OCI-LY1 (cell line): ENCODE measurements around the gene AKT2.

Source experiments
- H2AFZ ChIP-seq: fragments of 200-600 bp; sonication (generic), shearing (Covaris generic); 2 replicates; pipeline ENCODE4 v1.6.0; 2014; ENCODE audit warnings: antibody characterized with exemption, mild to moderate bottlenecking, low read length
- H3F3A ChIP-seq: fragments of 200-600 bp; sonication (generic), shearing (Covaris generic); 2 replicates; pipeline ENCODE4 v1.6.0; 2014; ENCODE audit warnings: mild to moderate bottlenecking, antibody characterized with exemption, low read length, moderate library complexity; ENCODE audit not compliant: insufficient read depth
- H3K27ac ChIP-seq: fragments of 200-600 bp; sonication (generic); 2 replicates; pipeline ENCODE4 v1.5.1; 2014; ENCODE audit warnings: low read length, mixed run types, mild to moderate bottlenecking, low read depth; ENCODE audit not compliant: poor library complexity, severe bottlenecking
- H3K27me3 ChIP-seq: fragments of 200-600 bp; sonication (generic); 2 replicates; pipeline ENCODE4 v1.6.0; 2014; ENCODE audit warnings: antibody characterized with exemption, mild to moderate bottlenecking, low read length, moderate library complexity; ENCODE audit not compliant: insufficient read depth
- H3K36me3 ChIP-seq: fragments of 200-600 bp; sonication (generic); 2 replicates; pipeline ENCODE4 v1.6.1; 2014; ENCODE audit warnings: mild to moderate bottlenecking, antibody characterized with exemption, low read length, moderate library complexity, mixed read lengths; ENCODE audit not compliant: insufficient read depth
- H3K4me1 ChIP-seq: fragments of 200-600 bp; sonication (generic); 2 replicates; pipeline ENCODE4 v1.5.1; 2014; ENCODE audit warnings: mild to moderate bottlenecking, low read length, moderate library complexity; ENCODE audit not compliant: insufficient read depth, severe bottlenecking
- H3K4me2 ChIP-seq: fragments of 200-600 bp; sonication (generic), shearing (Covaris generic); 2 replicates; pipeline ENCODE4 v1.6.1; 2014; ENCODE audit warnings: low read length
- H3K4me3 ChIP-seq: fragments of 200-600 bp; sonication (generic); 2 replicates; pipeline ENCODE4 v1.5.1; 2014; ENCODE audit warnings: low read length, low read depth, mild to moderate bottlenecking, mixed read lengths; ENCODE audit not compliant: poor library complexity, severe bottlenecking
- H3K79me2 ChIP-seq: fragments of 200-600 bp; shearing (Covaris generic); 2 replicates; pipeline ENCODE4 v1.6.1; 2016; ENCODE audit warnings: mixed run types, low read length, mixed read lengths; ENCODE audit not compliant: insufficient read depth
- H3K9ac ChIP-seq: fragments of 200-600 bp; sonication (generic), shearing (Covaris generic); 2 replicates; pipeline ENCODE4 v1.6.1; 2014; ENCODE audit warnings: mild to moderate bottlenecking, low read length, mixed read lengths
- H3K9me2 ChIP-seq: fragments of 200-600 bp; sonication (generic), shearing (Covaris generic); 2 replicates; pipeline ENCODE4 v1.6.1; 2014; ENCODE audit warnings: low read depth, mild to moderate bottlenecking, low read length, mixed read lengths
- H3K9me3 ChIP-seq: fragments of 200-600 bp; shearing (Covaris generic); 2 replicates; pipeline ENCODE4 v1.6.1; 2014; ENCODE audit warnings: low read length, mixed read lengths
- H4K20me1 ChIP-seq: fragments of 200-600 bp; sonication (generic), shearing (Covaris generic); 2 replicates; pipeline ENCODE4 v1.6.0; 2016; ENCODE audit warnings: mild to moderate bottlenecking, low read length; ENCODE audit not compliant: insufficient read depth
- CTCF ChIP-seq: fragments of 200-600 bp; sonication (generic), shearing (Covaris generic); IDR thresholded peaks from 2 replicates; pipeline ENCODE4 v1.5.1; 2017; ENCODE audit warnings: mild to moderate bottlenecking, antibody characterized with exemption, low read length, moderate library complexity, mixed read lengths
- EZH2 ChIP-seq: fragments of 200-600 bp; sonication (generic), shearing (Covaris generic); IDR thresholded peaks from 2 replicates; pipeline ENCODE4 v1.8.0; 2017; ENCODE audit warnings: borderline replicate concordance, mixed run types, mild to moderate bottlenecking, antibody characterized with exemption, low read length, moderate library complexity, mixed read lengths

Gene AKT2

GRCh38 chr19:40238775-40239174 is 46.4 kb downstream of the AKT2 start:
- Histone ChIP-seq H3K9me3 (no peaks in the 10 kb centered on the region), H3K27me3 (no peaks in the 10 kb centered on the region), H3K4me2 (no peak overlapping the region), H4K20me1 (no peaks in the 10 kb centered on the region), H3K36me3 (peaks cover 72% of the 10 kb centered on the region), H3K9ac (no peak overlapping the region), H3K79me2 (no peaks in the 10 kb centered on the region), H3K27ac (no peak overlapping the region), H3F3A (no peaks in the 10 kb centered on the region), H3K9me2 (no peaks in the 10 kb centered on the region), H3K4me1 (no peaks in the 10 kb centered on the region), H3K4me3 (no peak overlapping the region), H2AFZ (no peak overlapping the region)
- TF ChIP-seq EZH2, result no peak
- TF ChIP-seq CTCF, result no peak

GRCh38 chr19:40237791-40238190 is 47.4 kb downstream of the AKT2 start:
- H3K36me3 ChIP-seq, result peaks cover 81% of the 10 kb centered on the region
- no peak overlapping the region for H3K9ac ChIP-seq
- H3K27ac ChIP-seq, result no peak overlapping the region
- no peak overlapping the region for H3K4me2 ChIP-seq
- H3K9me2 ChIP-seq, result no peaks in the 10 kb centered on the region
- no peaks in the 10 kb centered on the region for H3K4me1 ChIP-seq
- H2AFZ ChIP-seq, result no peak overlapping the region
- no peaks in the 10 kb centered on the region for H3K27me3 ChIP-seq
- H3F3A ChIP-seq, result no peaks in the 10 kb centered on the region
- no peaks in the 10 kb centered on the region for H3K79me2 ChIP-seq
- H4K20me1 ChIP-seq, result no peaks in the 10 kb centered on the region
- TF ChIP-seq CTCF (no peak), EZH2 (no peak)
- no peaks in the 10 kb centered on the region for H3K9me3 ChIP-seq
- H3K4me3 ChIP-seq, result no peak overlapping the region

- H3F3A ChIP-seq, result no peaks in the 10 kb centered on the region
- no peaks in the 10 kb centered on the region for H4K20me1 ChIP-seq
- H3K4me2 ChIP-seq, result no peak overlapping the region
- no peak for TF ChIP-seq CTCF
- TF ChIP-seq EZH2, result no peak
- H2AFZ ChIP-seq, result no peak overlapping the region
- H3K4me1 ChIP-seq, result no peaks in the 10 kb centered on the region
- no peaks in the 10 kb centered on the region for H3K9me3 ChIP-seq
- peaks cover 76% of the 10 kb centered on the region for H3K36me3 ChIP-seq
- no peak overlapping the region for H3K27ac ChIP-seq
- H3K9ac ChIP-seq, result no peak overlapping the region
- H3K79me2 ChIP-seq, result no peaks in the 10 kb centered on the region
- H3K27me3 ChIP-seq, result no peaks in the 10 kb centered on the region
- H3K4me3 ChIP-seq, result no peak overlapping the region
- H3K9me2 ChIP-seq, result no peaks in the 10 kb centered on the region
Measured at GRCh38 chr19:40236366-40236765, 48.8 kb downstream of the AKT2 start.
